Stimulated activated CD8-positive, alpha-beta memory T cell treated with anti-CD3 and anti-CD28 coated beads, Interleukin-2, amount 100 ng/mL, for 48 hours (primary cell): ENCODE results near the gene MIER3.

Experiments used
- DNase-seq, 2 donors: peaks; one replicate each; pipeline ENCODE4 v3.0.0-alpha.2; 2020; ENCODE audit warnings: low read depth in 2 of 2

The MIER3 gene

DNA sequence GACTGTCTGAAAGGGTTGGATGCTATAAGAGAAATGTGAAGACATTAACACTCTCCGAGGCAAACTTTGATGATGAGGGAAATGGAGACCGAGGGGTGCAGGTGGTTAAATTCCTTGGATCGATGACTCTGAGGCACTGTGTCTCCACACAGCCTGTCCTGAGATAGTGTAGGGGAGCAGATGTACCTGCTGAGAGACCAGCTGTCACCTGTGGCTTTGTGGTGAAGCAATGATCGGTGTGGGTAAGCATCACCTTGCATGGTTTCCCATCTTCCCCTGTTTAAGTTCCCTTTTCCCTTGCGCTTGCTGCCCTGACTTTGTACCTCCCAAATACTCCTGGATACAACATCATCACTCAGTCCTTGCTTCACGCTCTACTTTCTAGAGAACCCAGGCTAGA, 9.8 kb upstream of the MIER3 start:
- DNase-seq = no peak

DNA sequence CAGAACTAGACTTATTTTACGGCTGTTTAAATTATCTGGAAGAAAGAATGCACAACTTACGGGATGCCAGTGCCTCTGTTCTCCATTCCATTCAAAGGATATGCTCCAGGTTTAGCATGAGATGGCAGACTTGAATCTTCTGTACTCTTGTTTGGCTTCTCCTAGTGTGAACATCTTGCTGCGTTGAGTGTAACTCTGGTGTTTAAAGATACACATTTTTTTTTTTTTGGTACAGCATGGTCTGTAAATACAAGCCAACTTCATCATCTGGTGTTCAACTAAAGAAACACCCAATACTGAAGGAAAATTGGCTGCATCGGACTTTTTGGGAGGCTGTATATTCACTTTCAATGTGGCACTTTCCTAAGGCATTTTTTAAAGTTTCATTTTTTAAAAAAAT, 7.4 kb upstream of the MIER3 start:
- DNase-seq = no peak

DNA sequence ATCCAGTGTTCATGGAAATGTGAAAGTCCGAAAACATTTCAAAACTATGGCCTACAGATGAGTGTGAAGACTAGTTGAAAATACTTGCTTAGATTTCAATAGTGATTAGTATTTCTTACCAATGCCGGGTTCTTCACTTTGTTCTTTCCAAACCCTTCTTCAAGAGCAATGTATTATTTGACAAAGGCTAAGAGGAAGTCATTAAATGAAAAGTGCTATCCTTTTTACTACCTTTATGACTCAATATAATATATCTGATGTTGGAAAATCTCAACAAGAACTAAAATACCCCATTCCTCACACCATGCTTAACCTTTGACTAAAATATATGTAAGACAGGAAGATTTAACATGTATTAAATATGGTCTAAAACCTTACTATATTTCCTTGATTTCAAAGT, 6.7 kb upstream of the MIER3 start:
- DNase-seq = no peak

DNA sequence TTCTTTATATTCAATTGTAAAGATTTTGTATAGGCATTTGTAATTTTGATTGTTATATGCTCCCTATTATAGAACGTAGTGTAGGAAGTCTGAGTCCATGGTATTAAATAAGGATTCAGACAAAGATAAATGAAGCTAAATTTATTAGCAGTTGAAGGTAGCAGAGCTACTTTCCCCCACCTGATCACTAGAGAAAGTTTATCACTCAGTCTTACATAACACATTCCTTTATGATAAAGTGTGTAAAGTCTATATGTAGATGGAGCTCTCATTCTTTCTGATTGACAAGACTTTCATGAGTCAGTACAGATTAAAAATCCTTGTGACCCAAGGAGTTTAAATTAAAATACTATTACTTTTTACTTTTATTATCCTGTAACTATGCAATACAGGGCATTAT, 2.3 kb upstream of the MIER3 start:
- no peak for DNase-seq

DNA sequence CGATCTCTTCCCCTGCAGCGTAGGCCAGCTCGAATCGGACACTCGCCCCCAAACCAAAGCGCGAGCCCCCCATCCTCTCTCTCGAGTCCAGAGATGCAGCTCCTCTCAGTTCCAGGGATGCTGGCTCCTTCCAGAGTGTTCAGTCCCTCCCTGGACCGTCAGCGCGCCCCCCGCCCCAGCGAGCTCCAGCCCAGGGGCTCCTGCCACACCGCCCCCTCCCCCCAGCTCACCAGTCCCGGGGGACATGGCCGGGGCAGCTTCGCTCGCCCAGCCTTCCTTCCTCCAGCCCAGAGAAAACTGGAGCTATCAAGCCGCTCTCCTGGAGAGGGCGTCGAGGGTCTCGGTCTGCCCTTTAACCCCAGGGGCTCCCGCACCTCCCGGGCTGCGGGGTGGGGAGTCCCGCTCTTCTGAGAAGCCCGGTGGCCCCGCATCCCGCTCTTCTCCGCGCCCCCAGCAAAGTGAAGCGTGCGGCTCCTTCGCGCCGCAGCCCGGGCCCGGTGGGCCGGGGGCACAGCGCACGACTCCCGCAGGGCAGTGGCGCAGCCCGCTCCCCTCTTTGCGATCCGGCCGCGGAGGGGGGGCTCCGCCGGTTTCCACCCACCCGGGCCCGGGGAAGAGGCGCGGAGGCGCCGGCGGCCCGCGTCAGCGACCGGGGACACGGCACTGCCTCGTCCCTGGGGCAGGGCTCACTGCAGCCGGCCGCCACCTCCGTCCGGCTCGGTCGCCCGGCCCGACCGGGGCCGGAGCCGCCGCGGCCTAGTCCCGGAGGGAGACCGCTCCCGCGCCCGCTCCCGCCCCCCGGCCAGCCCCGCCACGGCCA, 587 bp downstream of the MIER3 start:
- DNase-seq = peak; percentile 0 to 17

DNA sequence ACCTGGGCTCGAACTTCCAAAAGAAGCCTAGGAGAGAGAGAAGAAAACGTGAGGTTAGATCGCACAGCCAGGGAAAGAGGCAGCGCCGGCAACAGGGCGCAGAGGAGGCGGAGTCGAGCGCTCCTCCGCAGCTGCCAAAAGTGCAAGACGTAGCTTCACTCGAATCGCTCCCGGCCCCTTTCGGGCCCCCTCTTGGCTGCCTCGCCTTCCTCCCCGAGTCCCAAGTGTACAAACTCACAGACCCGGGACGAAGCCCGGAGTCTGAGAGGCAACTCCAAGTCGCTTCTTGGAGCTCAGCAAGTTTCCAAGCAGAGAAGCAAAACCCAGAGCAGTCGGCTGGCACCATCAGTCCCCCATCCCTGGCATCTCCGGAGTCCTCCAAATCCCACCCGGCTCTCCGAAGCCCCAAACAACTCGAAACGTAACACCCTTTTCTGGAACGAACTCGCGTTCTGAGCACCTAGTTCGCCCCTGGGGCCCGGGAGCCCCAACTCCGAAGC, 1.2 kb downstream of the MIER3 start:
- peak; percentile 22 to 33 for DNase-seq

DNA sequence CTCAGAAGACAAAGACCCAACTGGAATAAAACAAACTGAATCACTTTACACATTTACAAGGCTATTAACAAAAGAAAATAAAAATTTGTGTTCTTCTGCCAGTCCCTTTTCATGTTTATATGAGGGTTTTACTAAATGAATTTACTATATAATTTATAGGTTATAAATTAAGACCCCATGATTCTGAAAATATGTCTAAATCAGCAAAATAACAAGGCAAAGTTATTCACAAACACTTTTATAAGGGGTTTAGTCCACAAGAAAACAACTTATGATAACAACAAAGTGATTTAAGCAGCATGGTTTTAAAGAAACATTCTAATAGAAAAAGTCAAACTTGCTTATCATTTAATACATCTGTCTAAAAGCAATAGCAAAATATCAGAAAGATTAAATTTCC, 4.9 kb downstream of the MIER3 start:
- no peak for DNase-seq

DNA sequence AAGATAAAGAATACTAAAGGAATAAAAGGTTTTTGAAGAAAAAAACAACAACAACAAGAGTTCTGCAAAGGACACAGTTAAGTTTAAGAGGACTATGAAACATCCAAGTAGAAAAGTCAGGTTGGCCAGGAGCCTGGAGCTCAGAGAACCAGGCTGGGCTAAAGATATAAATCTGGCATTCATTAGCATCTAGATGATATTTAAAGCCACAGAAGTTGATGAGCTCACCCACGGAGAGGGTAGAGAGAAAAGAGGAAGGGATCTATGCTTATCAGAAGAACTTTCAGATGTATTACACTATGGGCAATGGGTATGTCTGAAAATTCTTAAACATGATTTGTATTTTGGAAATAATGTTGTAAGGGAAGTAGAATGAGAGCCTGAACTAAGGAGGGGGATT, 9.9 kb downstream of the MIER3 start:
- no peak for DNase-seq

DNA sequence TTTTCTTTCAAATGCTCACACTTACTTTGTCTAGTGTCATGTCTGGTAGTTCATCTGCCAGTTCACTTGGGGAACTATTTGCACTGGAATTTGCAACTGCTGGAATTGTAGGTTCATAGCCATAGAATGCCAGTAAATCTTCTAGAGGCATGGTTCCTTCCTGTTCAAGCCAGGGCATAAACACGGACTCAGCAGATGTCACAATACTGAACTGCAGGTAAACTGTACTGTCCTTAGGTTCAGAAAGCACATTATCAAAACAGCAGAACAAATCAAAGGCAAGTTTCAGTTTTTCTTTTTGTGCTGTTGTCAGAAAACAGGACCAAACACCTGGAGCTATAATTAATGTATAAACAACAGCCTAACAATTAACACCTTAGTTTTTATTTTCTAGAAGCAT, 13.1 kb downstream of the MIER3 start:
- DNase-seq = no peak

DNA sequence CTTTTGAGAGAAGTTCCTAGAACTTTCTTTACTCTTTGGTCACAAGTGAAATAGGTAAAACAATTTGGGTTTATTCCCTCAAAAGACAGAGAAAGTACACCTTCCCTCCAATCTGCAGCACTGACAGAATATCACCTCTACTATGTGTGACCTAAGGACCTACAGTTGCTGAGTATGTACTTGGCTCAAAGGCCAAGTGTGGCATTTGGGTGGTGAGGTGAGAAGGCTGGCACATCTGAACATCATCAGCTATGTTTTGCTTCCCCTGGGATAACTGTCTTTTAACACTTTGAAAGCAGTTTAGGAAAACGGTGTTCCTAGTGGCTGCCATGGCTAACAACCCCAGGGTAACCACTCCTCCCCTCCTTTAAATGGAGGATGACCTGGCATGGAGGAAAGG, 17.6 kb downstream of the MIER3 start:
- DNase-seq = no peak

DNA sequence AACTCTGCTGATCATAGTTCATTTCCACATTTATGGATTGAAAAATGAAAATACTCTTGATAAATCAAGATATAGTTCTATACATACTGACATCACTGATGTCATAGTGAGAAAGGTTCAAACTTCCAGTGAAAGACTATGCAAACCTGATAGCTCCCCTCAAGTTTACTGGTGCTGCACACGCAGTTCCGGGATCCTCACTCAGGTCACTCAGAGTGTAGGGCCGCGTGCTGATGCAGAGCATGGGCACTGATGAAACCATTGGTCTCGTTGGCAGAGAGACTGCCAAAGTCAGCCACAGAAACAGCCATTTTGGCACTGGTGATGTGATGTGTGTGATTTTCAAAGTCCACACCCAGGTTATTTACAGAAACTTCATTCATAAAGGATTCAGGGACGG, 29.0 kb downstream of the MIER3 start:
- DNase-seq = no peak

DNA sequence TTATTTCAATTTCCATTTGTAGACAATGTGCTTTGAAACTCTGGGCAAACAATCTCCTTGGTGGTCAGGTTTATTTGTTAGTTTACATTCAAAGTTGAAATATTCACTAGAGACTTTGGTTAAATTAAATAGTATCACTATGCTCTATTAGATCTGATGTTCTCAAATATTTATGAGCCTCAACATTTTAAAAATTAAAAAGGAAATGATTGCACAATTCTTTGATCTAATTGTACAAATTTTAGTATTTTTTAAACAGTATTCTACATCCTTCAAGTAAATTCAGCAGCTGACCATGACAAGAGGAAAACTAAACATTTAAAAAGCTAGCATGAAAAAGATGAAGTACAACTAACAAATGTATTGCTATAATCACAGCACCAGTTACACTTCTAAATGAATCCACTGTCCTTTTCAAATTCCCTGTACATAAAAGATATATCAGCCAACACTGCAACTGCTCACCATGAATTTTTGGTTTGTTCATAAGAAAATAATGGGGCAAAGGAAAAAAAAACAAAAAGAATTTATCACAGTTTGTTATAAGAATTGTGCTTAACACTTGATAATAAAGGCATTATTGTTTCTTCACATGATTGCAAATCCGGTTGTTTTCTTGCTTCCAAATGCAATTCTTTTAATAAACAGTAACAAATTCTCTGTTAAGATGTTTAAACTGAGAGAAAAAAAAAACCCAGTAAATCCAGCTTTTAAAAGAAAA, 31.8 kb downstream of the MIER3 start:
- DNase-seq = no peak

DNA sequence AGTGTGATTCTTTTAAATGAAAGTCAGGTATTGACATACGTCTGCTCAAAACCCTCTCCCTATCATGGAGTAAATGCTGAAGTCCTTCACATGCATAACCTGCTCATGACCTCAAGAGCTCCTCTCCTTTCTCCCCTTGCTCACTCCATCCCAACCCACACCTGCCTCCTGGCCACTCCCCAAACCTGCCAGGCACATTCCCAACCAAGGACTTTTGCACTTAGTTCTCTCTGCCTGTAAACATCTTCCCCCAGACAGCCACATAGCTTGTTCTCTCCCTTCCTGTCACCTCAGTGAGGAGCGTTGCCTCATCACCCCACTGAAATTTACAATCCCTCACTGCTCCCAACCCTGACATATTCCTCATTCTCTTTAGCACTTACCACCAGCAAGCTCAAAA, 33.9 kb downstream of the MIER3 start:
- no peak for DNase-seq

DNA sequence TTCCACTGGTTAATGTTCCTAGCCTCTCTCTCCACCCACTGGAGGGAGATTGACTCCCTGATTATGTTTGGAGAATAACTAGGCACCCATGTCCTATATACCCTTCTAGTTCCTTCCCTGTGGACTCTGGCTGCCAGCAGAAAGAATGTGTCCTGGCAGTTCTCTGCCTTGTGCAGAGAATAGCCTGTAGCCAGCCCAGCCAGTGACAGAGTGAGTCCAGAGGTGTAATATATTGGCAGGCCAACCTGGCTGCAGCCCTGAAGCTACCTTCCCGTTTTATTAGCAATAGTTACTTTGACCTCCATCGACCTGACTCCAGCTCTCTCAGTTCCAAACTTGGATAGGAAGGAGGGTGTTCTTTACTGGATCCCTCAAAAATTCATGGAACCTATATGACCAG, 34.4 kb downstream of the MIER3 start:
- DNase-seq = no peak

DNA sequence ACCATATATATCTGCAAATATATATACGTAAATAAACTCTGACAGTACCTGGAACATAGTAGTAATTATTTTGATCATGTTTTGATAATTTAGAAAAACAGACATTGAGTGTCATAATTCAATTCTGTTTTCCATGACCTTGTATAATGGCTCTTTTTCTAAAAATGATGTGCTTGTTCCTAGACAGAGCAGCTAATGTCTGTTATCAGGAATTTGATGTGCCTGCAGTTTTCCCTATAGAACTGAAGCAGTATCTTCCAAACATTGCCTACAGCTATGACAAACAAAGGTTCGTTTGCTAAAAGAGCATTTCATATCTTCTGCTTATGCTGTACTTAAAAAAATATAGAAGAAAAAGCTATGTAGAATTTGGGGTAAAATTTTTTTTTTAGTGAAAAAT, 37.2 kb downstream of the MIER3 start:
- no peak for DNase-seq

DNA sequence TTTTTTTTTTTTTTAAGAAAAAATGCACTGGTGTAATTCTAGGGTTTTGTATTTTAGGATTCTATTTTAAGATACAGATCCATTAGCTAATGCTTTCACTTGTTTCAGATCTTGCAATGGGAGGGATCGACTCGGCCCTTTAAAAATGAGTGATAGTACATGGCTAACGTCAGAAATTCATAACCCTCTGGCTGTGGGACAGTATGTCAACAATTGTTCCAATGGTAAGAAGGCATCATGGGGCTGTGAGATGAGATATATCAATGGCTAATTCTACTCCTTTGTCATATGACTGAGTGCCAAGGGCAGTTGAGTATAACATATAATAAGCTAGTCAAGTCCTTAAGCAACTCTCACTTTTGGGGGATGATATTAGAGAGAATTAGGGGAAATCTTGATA, 38.2 kb downstream of the MIER3 start:
- no peak for DNase-seq

DNA sequence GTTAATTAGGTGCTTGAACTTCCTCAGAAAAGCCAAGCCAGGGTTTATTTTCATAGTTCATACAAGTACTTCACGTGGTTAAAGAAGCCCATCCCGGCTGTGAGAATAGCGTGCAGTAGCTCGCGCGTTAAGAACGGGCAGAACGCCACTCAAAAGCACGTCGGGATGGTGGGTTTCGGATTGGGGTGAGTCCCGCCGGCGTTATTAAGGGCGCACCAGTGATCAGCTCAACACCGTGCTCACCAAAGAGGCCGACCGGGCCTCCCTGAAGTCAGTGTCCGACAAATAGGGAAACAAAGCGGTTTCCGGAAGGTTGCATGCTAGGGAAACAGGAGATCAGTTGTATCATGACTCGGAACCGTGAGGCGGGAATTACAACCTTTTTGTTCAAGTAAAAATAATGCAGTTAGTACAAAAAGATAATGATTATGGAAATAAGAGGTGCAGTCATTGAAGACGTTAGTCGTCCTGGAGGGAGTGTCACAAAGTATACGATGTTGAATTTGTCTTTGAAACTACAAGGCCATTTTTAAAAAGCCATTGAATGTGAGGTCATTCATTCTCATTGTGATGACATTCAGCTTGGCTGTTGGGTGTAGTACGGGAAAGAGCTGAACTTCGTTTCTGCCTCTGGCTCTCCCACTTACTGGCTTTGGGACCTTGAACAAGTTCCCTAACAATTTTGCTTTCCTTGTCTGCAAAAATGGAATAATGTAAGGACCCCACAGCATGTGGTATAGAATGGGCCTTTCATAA, 41.5 kb downstream of the MIER3 start:
- DNase-seq = peak; percentile 17 to 18

DNA sequence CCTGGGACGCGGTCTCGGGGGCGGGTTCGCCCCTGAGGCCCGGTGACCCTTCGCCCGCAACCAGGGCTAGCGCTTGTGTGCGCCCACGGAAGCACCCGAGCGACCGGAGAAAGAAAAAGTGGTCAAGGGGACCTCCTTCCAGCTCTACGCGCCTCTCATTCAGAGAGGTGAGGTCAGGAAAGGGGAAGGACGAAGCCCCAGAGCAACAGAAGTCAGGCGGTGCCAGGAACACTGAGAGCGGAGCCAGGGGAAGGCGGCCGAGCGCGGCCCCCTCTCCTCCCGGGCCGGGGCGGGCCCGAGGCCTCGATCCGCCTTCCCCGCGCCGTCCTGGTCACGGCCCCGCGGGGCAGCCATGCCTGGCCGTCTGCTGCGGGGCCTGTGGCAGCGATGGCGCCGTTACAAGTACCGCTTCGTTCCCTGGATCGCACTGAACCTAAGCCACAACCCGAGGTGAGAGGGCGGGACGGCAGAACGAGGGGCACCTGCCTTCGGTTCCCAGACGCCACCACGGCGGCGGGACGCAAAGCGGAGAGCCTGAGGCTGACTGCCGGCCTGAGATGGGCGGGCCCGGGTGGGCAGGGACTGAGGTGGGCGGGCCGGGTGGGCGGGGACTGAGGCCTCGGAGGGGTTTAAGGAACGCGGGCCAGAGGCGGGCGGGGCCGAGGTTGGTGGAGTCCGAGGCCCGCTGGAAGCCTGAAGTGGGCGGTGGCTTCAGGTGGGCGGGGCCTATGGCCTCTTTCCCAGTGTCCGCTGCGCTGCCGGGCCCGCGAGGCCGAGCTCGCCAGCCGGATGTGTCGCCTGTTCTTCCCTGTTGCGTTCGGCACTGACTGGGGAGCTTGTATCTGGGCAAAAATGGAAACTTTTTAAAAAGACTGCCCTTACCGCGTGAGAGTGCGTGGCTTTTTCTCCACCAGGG, 42.4 kb downstream of the MIER3 start, which contains the start of gene SETD9:
TSS of gene SETD9 (plus strand) at position 303 of the 916 bp plus-strand sequence. CDS start at position 353, 50 bp downstream.
- DNase-seq = peak; percentile 91 to 93

DNA sequence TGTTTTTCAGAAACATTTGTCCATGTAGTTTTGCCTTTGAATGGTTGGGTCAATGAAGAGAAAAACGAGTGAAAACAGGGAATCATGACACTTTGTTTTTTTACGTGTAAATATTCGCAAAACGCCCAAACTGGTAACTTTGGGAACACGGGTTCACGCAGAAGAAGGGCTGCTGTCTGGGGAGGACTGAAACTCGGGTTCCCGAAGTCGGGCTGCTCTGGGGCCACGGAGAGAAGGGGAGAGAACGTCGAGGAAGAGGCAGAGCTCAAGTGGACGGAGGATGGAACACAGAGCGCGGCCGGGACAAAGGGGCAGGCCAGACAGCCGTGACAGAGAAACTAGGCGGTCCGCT, 43.0 kb downstream of the MIER3 start:
- DNase-seq = no peak

DNA sequence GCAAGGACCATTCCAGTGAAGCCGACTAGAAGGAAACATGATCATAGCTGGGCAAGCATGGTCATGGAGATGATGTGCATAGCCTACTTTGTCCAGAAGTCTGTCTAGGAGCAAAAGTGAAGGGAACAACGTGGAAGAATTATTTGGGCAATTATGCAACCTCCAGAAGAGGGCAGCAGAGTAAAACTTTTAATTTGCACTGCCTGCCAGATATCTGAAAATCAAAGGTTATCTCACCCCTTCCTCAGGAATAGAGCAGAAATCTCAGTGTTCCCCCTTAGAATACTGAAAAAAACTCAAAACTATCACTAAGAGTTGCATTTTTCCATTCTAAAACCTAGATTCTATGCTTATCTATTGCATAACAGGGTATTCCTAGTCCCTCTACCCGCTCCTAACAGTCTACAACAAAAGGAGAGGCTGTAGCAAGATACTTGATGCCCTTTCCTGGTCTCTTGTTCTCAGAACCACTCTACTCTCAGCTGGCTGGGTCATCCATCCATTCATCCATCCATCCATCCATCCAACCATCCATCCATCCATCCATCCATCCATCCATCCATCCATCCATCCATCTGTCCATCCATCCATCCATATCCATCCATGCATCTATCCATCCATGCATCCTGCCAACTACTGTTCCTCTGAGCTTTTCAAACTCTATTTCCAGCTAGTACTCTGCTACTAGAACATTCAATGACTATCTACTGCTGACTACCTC, 50.9 kb downstream of the MIER3 start:
- no peak for DNase-seq

DNA sequence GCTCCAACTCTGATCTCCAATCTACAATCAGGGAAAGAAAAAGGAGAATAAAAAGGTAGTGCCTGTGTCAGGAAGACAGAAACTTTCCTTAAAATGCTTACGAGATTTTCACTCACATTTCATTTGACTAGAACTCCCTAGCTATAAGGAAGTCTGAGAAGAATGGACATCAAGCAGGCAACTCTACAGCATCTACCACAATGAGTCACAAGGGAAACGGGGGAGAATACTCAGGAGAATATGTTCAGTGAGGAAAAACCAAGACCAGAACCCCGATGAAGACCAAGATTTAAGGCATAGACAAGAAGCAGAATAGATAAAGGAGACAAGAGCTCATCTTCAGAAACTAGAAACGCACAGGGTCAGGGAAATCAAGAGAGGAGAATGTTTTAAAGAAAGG, 51.5 kb downstream of the MIER3 start:
- no peak for DNase-seq
